ENCODE data around the gene ATP6V1G3. TPM values are rescaled to one million over a fixed set of nuclear protein-coding genes. Genes with fewer than 3 reads are reported as not detected.

Gene ATP6V1G3
- total and polyA plus RNA-seq, 11 donors: not detected

DNA sequence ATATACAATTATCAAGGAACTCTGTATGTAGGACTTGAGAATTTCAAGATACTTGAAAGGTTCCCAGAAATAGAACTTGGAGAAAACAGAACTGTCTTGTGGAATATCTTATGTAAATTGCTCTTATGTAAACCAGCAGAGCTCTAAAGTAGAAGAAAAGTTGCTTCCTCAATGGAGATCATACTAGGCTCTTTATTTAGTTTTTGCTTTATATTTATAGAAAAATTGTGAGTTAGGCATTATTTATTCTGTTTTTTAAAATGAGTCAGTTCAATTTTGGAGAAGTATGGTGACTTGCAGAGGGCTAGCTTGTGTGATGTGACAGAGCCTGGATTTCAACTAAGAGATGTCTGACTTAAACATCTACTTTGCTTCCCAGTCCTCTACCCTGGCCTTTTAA, 40.4 kb downstream of the ATP6V1G3 start:
- no peaks in the 10 kb centered on the region for H3K36me3 ChIP-seq
- intact Hi-C loops (cut with DNase I): no loop called here
- peaks cover 0 to 12% (median 3%) of the 10 kb centered on the region in 12 donors for H3K9me3 ChIP-seq
- TF ChIP-seq, protein P1, sequence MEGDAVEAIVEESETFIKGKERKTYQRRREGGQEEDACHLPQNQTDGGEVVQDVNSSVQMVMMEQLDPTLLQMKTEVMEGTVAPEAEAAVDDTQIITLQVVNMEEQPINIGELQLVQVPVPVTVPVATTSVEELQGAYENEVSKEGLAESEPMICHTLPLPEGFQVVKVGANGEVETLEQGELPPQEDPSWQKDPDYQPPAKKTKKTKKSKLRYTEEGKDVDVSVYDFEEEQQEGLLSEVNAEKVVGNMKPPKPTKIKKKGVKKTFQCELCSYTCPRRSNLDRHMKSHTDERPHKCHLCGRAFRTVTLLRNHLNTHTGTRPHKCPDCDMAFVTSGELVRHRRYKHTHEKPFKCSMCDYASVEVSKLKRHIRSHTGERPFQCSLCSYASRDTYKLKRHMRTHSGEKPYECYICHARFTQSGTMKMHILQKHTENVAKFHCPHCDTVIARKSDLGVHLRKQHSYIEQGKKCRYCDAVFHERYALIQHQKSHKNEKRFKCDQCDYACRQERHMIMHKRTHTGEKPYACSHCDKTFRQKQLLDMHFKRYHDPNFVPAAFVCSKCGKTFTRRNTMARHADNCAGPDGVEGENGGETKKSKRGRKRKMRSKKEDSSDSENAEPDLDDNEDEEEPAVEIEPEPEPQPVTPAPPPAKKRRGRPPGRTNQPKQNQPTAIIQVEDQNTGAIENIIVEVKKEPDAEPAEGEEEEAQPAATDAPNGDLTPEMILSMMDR (IDR thresholded peaks at IDR 0.05): no peak
- TF ChIP-seq POLR2A (IDR thresholded peaks at IDR 0.05): no peak
- ATAC-seq (peak in 1 of 4 donors; percentile 16), DNase-seq (no peak)
- H3K27ac ChIP-seq: peak overlapping the region in 1 of 12 donors; percentile 41
- no peak overlapping the region for H3K4me3 ChIP-seq
- peaks cover 0 to 29% (median 0%) of the 10 kb centered on the region in 12 donors for H3K4me1 ChIP-seq
- H3K27me3 ChIP-seq: no peaks in the 10 kb centered on the region

DNA sequence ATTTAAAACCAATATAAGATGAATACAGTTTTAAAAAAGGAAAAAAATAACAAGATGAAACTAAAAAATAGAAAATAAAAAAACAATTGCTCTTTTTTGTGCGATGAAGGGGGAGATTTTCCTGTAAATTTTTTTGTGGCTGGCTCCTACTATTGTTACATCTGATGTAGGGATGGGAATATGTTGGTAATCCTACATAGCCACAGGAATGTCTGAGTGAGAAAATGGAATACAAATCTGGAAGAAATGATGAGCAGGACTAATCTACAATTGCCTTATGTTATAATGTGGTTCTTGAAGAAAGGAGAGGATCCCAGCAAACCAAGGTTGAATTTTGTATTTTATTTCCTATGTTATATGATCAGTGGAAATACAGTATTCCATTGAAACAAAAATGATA, 40.9 kb downstream of the ATP6V1G3 start:
- WGBS, 4 donors: 89 to 97% (median 91%) methylated on average over 1 of the region's 1 CpG
- H3K27ac ChIP-seq: no peak overlapping the region
- no peak for TF ChIP-seq POLR2A (IDR thresholded peaks at IDR 0.05)
- TF ChIP-seq, protein P1 (IDR thresholded peaks at IDR 0.05): no peak

DNA sequence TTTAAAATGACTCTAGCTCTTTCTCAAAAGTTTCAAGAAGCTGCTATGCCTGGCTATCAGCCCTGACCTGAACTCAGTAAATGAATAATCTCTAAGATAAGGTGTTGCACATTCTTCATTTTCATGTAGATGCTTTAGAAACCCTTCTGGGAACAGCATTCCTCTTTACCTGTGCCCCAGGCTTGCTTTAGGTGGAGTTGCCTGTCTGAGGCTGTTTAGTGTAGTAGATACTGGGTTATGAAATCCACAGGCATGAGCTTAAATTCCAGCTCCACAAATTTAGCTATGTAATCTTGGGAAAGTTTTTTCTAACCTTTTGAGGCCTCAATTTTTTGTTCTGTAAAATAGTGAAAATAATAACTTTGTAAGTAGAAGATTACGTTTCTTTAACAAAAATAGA, 41.6 kb downstream of the ATP6V1G3 start:
- peaks cover 0 to 29% (median 0%) of the 10 kb centered on the region in 12 donors for H3K4me1 ChIP-seq
- no peaks in the 10 kb centered on the region for H3K27me3 ChIP-seq
- peaks cover 0 to 7% (median 3%) of the 10 kb centered on the region in 12 donors for H3K9me3 ChIP-seq
- no peak overlapping the region for H3K4me3 ChIP-seq
- TF ChIP-seq, protein P1 (IDR thresholded peaks at IDR 0.05): no peak
- no peak for TF ChIP-seq POLR2A (IDR thresholded peaks at IDR 0.05)
- intact Hi-C loops (cut with DNase I): no loop called here
- DNase-seq (no peak), ATAC-seq (no peak)
- WGBS, 4 donors: 79 to 89% (median 85%) methylated on average over 1 of the region's 1 CpG
- H3K27ac ChIP-seq: no peak overlapping the region
- no peaks in the 10 kb centered on the region for H3K36me3 ChIP-seq

More for the DNA sequence above, 40.9 kb downstream of the ATP6V1G3 start:
- Histone ChIP-seq H3K27me3 (no peaks in the 10 kb centered on the region), H3K9me3 (peaks cover 0 to 12% (median 3%) of the 10 kb centered on the region in 12 donors), H3K4me1 (peaks cover 0 to 29% (median 0%) of the 10 kb centered on the region in 12 donors), H3K36me3 (no peaks in the 10 kb centered on the region), H3K4me3 (no peak overlapping the region)
- ATAC-seq: no peak
- intact Hi-C loops (cut with DNase I): no loop called here
- no peak for DNase-seq

DNA sequence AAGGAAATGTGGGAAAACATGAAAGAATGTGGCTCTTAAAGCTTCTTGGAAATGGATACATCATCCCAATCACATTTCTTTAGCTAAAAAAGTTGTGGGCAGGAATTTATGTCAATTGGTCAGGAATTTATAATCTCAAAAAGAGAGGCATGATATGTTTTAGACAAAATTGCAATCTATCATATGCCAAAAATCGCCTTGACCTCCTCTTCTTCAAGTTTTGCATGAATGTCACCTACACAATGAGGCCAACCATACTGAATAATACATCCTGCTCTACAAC, 42.4 kb downstream of the ATP6V1G3 start:
- peaks cover 0 to 2% (median 0%) of the 10 kb centered on the region in 12 donors for H3K9me3 ChIP-seq
- no peak for DNase-seq
- peak overlapping the region in 1 of 12 donors; percentile 67 for H3K27ac ChIP-seq
- H3K36me3 ChIP-seq: no peaks in the 10 kb centered on the region
- WGBS, 4 donors: 94 to 97% (median 96%) methylated on average over 1 of the region's 1 CpG
- intact Hi-C loops (cut with DNase I): no loop called here
- H3K4me1 ChIP-seq: peaks cover 0 to 29% (median 0%) of the 10 kb centered on the region in 12 donors
- no peak for ATAC-seq
- no peak for TF ChIP-seq POLR2A (IDR thresholded peaks at IDR 0.05)
- TF ChIP-seq, protein P1 (IDR thresholded peaks at IDR 0.05): no peak
- H3K27me3 ChIP-seq: no peaks in the 10 kb centered on the region
- no peak overlapping the region for H3K4me3 ChIP-seq
